Aorta (tissue), 5 donors: ENCODE data around the gene ADPRHL1. TPM values are rescaled to one million over a fixed set of nuclear protein-coding genes. Genes with fewer than 3 reads are reported as not detected.

Experiments used
- ATAC-seq: fragments of 200-7000 bp; cut with Tn5 transposase; one replicate; pipeline ENCODE4 v1.9.1; 2022; ENCODE audit warnings: moderate library complexity; ENCODE audit not compliant: low FRiP score
- DNase-seq, 2 donors: peaks; one replicate each; pipeline ENCODE4 v3.0.0-alpha.2; 2020
- H3K27ac ChIP-seq, 2 donors: one replicate each; pipeline ENCODE4 v1.5.1; 2013; ENCODE audit warnings: low read length in 2 of 2, mild to moderate bottlenecking in 2 of 2, moderate library complexity in 2 of 2, control low read depth in 1 of 2, inconsistent platforms in 1 of 2, low read depth in 1 of 2
- H3K27me3 ChIP-seq, 2 donors: one replicate each; pipeline ENCODE4 v1.6.1; 2013; ENCODE audit warnings: control low read depth in 1 of 2, low read length in 1 of 2, mild to moderate bottlenecking in 1 of 2, moderate library complexity in 1 of 2; ENCODE audit not compliant: insufficient read depth in 2 of 2, control insufficient read depth in 1 of 2
- H3K36me3 ChIP-seq, 2 donors: one replicate each; pipeline ENCODE4 v1.6.1; 2013; ENCODE audit warnings: control low read depth in 1 of 2, low read length in 1 of 2, mild to moderate bottlenecking in 1 of 2; ENCODE audit not compliant: insufficient read depth in 2 of 2, control insufficient read depth in 1 of 2
- H3K4me1 ChIP-seq, 2 donors: one replicate each; pipeline ENCODE4 v1.6.1; 2013; ENCODE audit warnings: low read length in 2 of 2, control low read depth in 1 of 2, mild to moderate bottlenecking in 1 of 2, moderate library complexity in 1 of 2; ENCODE audit not compliant: insufficient read depth in 2 of 2, control insufficient read depth in 1 of 2
- H3K4me3 ChIP-seq, 2 donors: one replicate each; pipeline ENCODE4 v1.5.1; 2013; ENCODE audit warnings: low read length in 2 of 2, control low read depth in 1 of 2, mild to moderate bottlenecking in 1 of 2
- H3K9me3 ChIP-seq: one replicate; pipeline ENCODE4 v1.6.1; 2013; ENCODE audit warnings: mild to moderate bottlenecking, low read length; ENCODE audit not compliant: control insufficient read depth
- WGBS, 2 donors: extraction: QIAGEN DNeasy Blood & Tissue Kit; methylation state at CpG; one replicate each; pipeline ENCODE4 v1.1.7; 2013; 5-methylcytosine and 5-hydroxymethylcytosine counted together
- intact Hi-C, 2 donors: fragments of 100-400 bp; cut with DNase I; formaldehyde crosslinking; loops; one replicate each; pipeline versions ENCODE4 v1.14.2 to v1.15.0; 2022
- polyA plus RNA-seq, 2 donors: library from polyadenylated mRNA; stranded (reverse); fragments of 200-250 nt; gene quantifications; one replicate each; pipeline ENCODE4 v1.2.3, GENCODE V29; 2013
- total RNA-seq, 2 donors: library from RNA; stranded (reverse); fragmentation: NEBNext Ultra II Directional; extraction: Animal tissue kit (Norgen Biotek cat#: 25700); gene quantifications; one replicate each; pipeline ENCODE4 v1.2.1, GENCODE V29; 2021
- donor health status: healthy with polysubstance abuse.
- donor health status: Bipolar disorder and iron deficiency.
- donor health status: DM: no; HTN: no; CAD: no.
- donor health status: DM: no; HTN: no; CAD: no.
- donor health status: DM: yes; HTN: yes; CAD: no.

ADPRHL1 gene
- total and polyA plus RNA-seq, 4 donors = 2.0 to 10.8 (median 3.2) TPM

GRCh38 chr13:113365583-113365970 is 87.7 kb downstream of the ADPRHL1 start:
- intact Hi-C loops = no loop called here
- Histone ChIP-seq H3K4me3 (no peak overlapping the region), H3K4me1 (no peaks in the 10 kb centered on the region), H3K27me3 (no peaks in the 10 kb centered on the region), H3K27ac (no peak overlapping the region), H3K36me3 (no peaks in the 10 kb centered on the region), H3K9me3 (no peaks in the 10 kb centered on the region)
- ATAC-seq = no peak
- WGBS, 2 donors = 96% methylated on average over 22 of the region's 22 CpGs
- no peak for DNase-seq

GRCh38 chr13:113364901-113365582 is 88.2 kb downstream of the ADPRHL1 start:
- intact Hi-C loops = no loop called here
- whole genome bisulfite sequencing, 2 donors = 80 to 85% methylated on average over 41 of the region's 41 CpGs
- ATAC-seq = peak; percentile 53
- no peak for DNase-seq
- H3K4me3 ChIP-seq = no peak overlapping the region
- H3K36me3 ChIP-seq = no peaks in the 10 kb centered on the region
- H3K27ac ChIP-seq = no peak overlapping the region
- no peaks in the 10 kb centered on the region for H3K27me3 ChIP-seq
- H3K9me3 ChIP-seq = no peaks in the 10 kb centered on the region
- no peaks in the 10 kb centered on the region for H3K4me1 ChIP-seq

- Histone ChIP-seq H3K27ac (no peak overlapping the region), H3K4me3 (peak overlapping the region; percentile 11 to 36), H3K27me3 (no peaks in the 10 kb centered on the region), H3K4me1 (no peaks in the 10 kb centered on the region), H3K36me3 (no peaks in the 10 kb centered on the region), H3K9me3 (no peaks in the 10 kb centered on the region)
- intact Hi-C loops = no loop called here
- 11 to 14% methylated on average over 30 to 33 of the region's 41 CpGs for WGBS, 2 donors
- DNase-seq = no peak
- peak; percentile 49 for ATAC-seq
Observed at GRCh38 chr13:113364311-113364889, 88.9 kb downstream of the ADPRHL1 start.

GRCh38 chr13:113361406-113361805 is 91.9 kb downstream of the ADPRHL1 start:
- Histone ChIP-seq H3K36me3 (no peaks in the 10 kb centered on the region), H3K27ac (no peak overlapping the region), H3K9me3 (no peaks in the 10 kb centered on the region), H3K27me3 (no peaks in the 10 kb centered on the region), H3K4me1 (no peaks in the 10 kb centered on the region), H3K4me3 (no peak overlapping the region)
- DNase-seq = no peak
- ATAC-seq = no peak
- 28 to 45% methylated on average over 7 of the region's 7 CpGs for WGBS, 2 donors
- intact Hi-C loops = no loop called here

- no peak overlapping the region for H3K27ac ChIP-seq
- H3K9me3 ChIP-seq = no peaks in the 10 kb centered on the region
- H3K27me3 ChIP-seq = no peaks in the 10 kb centered on the region
- no peaks in the 10 kb centered on the region for H3K4me1 ChIP-seq
- DNase-seq (no peak), ATAC-seq (no peak)
- 76 to 77% methylated on average over 6 of the region's 6 CpGs for WGBS, 2 donors
- intact Hi-C loops = no loop called here
- no peak overlapping the region for H3K4me3 ChIP-seq
- no peaks in the 10 kb centered on the region for H3K36me3 ChIP-seq
Observed at GRCh38 chr13:113360446-113360845, 92.8 kb downstream of the ADPRHL1 start.

- H3K36me3 ChIP-seq = no peaks in the 10 kb centered on the region
- H3K4me3 ChIP-seq = no peak overlapping the region
- H3K27me3 ChIP-seq = no peaks in the 10 kb centered on the region
- no peaks in the 10 kb centered on the region for H3K9me3 ChIP-seq
- H3K4me1 ChIP-seq = no peaks in the 10 kb centered on the region
- DNase-seq = no peak
- no peak overlapping the region for H3K27ac ChIP-seq
- WGBS, 2 donors = 83 to 87% methylated on average over 11 of the region's 11 CpGs
- ATAC-seq = no peak
- intact Hi-C loops = no loop called here
Observed at GRCh38 chr13:113359571-113359970, 93.7 kb downstream of the ADPRHL1 start.

- H3K9me3 ChIP-seq = no peaks in the 10 kb centered on the region
- no peak for ATAC-seq
- intact Hi-C loops = no loop called here
Observed at GRCh38 chr13:113358653-113359190, 94.6 kb downstream of the ADPRHL1 start.

GRCh38 chr13:113357529-113357928 is 95.8 kb downstream of the ADPRHL1 start:
- DNase-seq = no peak
- Histone ChIP-seq H3K36me3 (no peaks in the 10 kb centered on the region), H3K9me3 (no peaks in the 10 kb centered on the region), H3K4me3 (no peak overlapping the region), H3K27me3 (no peaks in the 10 kb centered on the region), H3K4me1 (no peaks in the 10 kb centered on the region), H3K27ac (no peak overlapping the region)
- ATAC-seq = no peak
- intact Hi-C loops = no loop called here
- WGBS, 2 donors = 91 to 93% methylated on average over 5 of the region's 5 CpGs

More at GRCh38 chr13:113358653-113359190, 94.6 kb downstream of the ADPRHL1 start:
- DNase-seq = no peak
- H3K27me3 ChIP-seq = no peaks in the 10 kb centered on the region
- no peak overlapping the region for H3K27ac ChIP-seq
- H3K4me3 ChIP-seq = no peak overlapping the region
- H3K36me3 ChIP-seq = no peaks in the 10 kb centered on the region
- WGBS, 2 donors = 40 to 52% methylated on average over 6 of the region's 6 CpGs
- no peaks in the 10 kb centered on the region for H3K4me1 ChIP-seq

- H3K4me1 ChIP-seq = no peaks in the 10 kb centered on the region
- H3K27me3 ChIP-seq = no peaks in the 10 kb centered on the region
- H3K9me3 ChIP-seq = no peaks in the 10 kb centered on the region
- intact Hi-C loops = no loop called here
- H3K4me3 ChIP-seq = no peak overlapping the region
- no peak overlapping the region for H3K27ac ChIP-seq
- ATAC-seq (no peak), DNase-seq (no peak)
- WGBS, 2 donors = 60 to 65% methylated on average over 4 of the region's 4 CpGs
- H3K36me3 ChIP-seq = no peaks in the 10 kb centered on the region
Observed at GRCh38 chr13:113356596-113356995, 96.7 kb downstream of the ADPRHL1 start.
